K562 treated with DMSO at 1 percent for 12 hours (cell line): ENCODE measurements around the gene TUBGCP6. TPM values are rescaled to one million over a fixed set of nuclear protein-coding genes. Genes with fewer than 3 reads are reported as not detected.

Experiments
- total RNA-seq: library from RNA; unstranded; fragments of 300-600 nt; gene quantifications from 2 replicates; pipeline ENCODE4 v1.2.3, GENCODE V29; 2022; ENCODE audit not compliant: insufficient read depth

The TUBGCP6 gene, protein sequence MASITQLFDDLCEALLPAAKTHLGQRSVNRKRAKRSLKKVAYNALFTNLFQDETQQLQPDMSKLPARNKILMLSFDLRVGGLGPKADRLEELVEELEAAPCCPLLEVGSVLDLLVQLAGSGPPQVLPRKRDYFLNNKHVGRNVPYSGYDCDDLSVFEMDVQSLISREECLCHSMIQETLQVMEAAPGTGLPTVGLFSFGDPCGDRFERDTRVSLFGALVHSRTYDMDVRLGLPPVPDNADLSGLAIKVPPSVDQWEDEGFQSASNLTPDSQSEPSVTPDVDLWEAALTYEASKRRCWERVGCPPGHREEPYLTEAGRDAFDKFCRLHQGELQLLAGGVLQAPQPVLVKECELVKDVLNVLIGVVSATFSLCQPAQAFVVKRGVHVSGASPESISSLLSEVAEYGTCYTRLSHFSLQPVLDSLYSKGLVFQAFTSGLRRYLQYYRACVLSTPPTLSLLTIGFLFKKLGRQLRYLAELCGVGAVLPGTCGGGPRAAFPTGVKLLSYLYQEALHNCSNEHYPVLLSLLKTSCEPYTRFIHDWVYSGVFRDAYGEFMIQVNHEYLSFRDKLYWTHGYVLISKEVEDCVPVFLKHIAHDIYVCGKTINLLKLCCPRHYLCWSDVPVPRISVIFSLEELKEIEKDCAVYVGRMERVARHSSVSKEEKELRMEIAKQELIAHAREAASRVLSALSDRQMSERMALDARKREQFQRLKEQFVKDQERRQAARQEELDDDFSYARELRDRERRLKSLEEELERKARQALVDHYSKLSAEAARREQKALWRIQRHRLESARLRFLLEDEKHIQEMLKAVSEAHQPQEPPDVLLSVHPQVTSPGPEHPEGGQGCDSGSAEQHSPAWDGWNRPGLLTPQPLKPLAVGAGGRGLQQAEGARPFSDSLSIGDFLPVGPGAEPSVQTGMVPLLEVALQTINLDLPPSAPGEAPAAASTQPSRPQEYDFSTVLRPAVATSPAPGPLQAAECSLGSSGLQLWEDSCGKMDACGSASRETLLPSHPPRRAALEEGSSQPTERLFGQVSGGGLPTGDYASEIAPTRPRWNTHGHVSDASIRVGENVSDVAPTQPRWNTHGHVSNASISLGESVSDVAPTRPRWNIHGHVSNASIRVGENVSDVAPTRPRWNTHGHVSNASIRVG (N-terminal part only)
- 10.2 and 28.1 TPM in 2 replicates for total RNA-seq

DNA sequence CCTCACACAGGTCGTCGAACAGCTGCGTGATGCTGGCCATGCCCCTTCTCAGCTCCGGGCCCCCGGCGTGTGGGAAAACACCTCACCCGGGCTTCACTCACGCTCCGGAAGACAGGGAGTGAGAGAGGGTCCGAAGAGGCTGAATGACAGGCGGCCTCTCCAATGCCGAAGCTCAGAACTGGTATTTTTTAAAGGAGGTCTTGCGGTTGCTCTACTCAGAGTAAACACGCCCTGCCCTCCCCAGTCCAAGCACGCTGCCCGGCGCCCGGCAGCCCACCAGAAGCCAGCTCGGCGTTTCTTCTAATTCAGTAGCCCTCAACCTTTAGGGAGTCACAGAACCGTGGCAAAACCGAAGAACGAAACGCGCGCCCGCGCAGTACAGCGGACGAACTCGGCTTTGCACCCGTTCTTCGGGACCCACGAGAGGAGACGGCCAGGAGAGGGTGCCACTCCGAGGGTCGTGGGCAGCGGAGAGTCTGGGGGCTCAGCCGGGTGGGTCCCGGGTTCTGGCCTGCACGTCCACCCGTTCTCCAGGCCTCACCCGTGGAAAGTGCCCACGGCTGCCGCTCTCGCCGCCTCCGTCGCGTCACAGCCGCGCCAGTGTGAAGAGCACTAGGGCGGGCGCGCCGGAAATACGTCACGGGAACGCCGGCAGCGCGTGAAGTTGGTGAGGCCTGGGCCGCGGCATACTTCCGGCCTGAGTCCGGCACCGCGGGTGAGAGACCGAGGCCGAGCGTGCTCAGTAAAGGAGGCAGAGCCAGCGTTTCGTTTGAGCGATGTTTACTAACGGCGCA is at the start of gene TUBGCP6:
TUBGCP6 (minus strand) TSS at position 604 of the 794 bp plus-strand sequence; CDS start at position 40, 564 bp downstream.

DNA sequence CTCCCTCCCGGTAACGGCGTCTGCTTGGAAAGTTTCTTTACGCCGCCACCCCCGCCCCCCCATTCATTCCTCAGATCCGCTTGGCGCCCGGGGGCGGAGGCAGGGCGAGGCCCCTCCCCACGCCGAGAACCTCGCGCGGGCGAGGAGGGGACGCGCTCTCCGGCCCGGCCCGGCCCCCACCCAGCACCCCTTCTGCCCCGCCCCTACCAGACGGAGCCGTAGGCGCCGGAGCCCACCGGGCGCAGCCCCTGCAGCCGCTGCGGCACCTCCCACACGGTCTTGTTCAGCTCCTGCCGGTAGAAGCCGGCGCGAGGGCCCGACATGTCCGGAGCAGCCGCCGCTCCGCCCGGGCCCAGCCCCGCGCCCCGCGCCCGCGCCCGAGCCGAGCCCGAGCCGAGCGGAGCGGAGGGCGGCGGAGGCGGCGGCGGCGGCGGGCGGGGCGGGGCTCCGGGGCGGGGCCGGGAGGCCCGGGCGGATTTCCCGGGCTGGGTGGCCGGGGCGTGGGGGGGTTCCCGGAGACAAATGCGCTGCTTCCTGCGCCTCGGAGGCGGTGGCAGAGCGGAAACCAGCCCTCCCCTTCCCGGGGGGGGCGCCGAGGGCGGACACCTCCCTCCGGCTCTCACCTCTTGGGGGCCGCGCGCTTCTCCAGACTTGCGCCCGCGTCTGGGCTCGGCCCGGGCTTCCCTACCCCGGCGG is 25.3 kb upstream of the TUBGCP6 start, which contains the start of gene MAPK11:
MAPK11 (minus strand) TSS at position 411 of the 696 bp plus-strand sequence; CDS start at position 323, 88 bp downstream.

DNA sequence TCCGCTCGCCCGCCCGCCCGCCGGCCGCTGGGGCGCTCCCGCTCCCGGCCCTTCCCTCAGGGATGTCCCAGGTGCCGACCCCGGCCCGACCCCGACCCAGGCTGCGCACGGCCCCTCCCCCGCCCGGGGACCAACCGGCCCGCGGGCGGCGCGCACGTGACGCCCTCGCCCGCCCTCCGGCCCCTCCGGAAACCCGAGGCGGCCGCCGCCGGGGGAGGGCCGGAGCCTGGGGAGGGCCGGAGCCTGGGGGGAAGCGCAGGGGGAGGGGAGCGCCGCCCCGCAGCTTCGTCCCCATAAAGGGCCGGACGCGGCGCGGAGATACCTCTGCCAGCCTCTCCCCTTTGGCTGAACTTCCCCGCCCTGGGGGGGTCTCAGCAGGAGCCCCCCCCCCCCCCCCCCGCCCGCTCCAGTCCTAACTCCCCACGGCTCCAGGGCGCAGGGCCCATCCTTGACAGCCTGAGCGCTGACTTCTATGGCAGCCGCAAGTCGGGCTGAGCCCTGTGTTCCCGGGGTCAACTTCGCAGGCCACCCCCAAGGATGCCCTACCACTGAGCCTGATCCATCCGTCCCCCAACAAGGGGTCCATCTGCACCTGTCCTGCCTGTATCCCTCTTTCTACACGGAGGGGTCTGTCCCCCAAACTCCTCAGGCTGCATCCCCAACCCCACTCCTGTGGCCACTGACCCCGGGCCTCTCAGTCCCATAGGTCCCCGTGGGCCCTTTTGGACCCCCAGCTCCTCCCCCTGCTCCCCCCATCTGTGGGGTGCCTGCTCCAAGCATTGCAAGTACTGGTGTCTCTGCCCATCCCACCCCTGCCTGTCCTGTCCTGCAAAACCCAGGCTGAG is 17.0 kb upstream of the TUBGCP6 start, which contains the start of gene MAPK12:
MAPK12 (minus strand) TSS at position 69 of the 845 bp plus-strand sequence. CDS start 174 bp downstream, outside the sequence.

DNA sequence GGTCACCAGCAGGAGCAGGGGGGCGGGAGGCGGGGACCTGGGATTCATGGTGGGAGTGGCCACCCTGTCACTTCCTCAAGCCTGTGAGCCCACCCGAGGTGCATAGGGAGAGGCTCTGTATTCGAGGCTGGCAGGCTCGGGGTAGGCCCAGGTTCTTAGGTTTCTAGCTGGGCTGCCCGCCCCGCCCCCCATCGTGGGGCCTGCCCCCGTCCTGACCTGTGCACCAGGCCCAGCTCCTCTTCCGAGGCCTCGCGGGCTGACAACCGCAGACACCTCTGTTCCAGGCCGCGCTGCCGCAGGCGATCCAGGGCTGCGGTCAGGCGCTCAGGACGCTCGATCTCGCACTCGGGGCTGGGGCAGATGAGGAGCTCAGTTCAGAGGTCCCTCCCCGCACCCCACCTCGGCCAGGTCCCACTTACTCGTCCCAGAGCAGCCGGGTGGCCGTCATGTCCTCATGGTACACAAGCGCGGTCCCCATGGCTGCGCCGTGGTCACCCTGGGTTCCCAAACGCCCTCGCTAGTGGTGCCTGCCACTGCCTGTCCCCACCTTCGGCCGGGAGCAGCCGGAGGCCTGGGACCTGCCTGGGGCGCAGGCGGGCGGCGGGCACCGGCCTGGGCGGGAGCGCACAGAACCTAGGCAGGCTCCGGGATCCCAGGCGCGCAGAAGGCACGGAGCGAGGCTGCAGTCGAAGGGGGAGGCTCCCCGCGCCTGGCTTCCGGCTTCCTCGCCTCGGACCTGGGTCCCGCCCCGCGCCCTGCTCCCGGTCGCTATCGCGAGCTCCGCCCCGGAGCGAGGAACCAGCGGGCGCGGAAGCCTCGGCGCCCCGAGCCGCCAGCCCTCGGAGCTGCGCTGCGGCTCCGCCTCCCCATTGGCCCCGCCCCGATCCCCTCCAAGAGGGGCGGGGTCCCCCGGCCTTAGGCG is 6.0 kb upstream of the TUBGCP6 start, which contains the start of gene HDAC10:
HDAC10 (minus strand) TSS at position 711 of the 922 bp plus-strand sequence; CDS start at position 478, 233 bp downstream.

DNA sequence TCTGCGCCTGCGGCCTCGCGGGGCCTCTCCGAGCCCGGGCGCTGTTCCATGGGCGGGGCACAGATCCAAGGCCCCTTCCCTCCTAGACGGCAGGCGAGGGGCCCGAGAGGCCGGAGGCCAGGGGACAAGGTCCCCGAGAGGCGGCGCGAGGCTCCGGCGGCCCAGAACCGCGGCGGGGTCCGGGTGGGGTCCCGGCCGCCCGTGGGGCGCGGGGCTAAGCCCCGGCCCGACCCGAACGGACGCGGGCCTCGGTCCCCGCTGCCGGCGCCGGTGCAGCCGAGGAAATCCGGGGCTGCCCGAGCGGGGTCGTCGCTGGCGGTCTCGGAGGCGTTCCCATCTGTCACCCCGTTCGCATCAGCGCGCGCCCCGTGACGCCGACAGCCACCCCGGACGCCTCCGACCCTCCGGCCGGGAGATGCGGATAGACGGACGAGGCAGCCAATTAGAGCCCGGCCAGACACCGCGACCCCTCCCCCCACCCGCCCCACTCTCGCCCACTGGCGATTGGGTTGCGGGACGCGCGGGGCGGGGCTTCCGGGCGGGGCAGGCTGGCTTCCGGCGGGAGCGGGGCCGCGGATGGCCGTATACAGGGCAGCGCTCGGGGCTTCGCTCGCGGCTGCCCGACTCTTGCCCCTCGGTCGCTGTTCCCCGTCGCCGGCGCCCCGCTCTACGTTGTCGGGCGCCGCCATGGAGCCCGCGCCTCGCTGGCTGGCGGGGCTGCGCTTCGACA is 44.2 kb downstream of the TUBGCP6 start, which contains the start of gene SELENOO:
SELENOO (plus strand) TSS at position 551 of the 730 bp plus-strand sequence; CDS start at position 577, 26 bp downstream.

DNA sequence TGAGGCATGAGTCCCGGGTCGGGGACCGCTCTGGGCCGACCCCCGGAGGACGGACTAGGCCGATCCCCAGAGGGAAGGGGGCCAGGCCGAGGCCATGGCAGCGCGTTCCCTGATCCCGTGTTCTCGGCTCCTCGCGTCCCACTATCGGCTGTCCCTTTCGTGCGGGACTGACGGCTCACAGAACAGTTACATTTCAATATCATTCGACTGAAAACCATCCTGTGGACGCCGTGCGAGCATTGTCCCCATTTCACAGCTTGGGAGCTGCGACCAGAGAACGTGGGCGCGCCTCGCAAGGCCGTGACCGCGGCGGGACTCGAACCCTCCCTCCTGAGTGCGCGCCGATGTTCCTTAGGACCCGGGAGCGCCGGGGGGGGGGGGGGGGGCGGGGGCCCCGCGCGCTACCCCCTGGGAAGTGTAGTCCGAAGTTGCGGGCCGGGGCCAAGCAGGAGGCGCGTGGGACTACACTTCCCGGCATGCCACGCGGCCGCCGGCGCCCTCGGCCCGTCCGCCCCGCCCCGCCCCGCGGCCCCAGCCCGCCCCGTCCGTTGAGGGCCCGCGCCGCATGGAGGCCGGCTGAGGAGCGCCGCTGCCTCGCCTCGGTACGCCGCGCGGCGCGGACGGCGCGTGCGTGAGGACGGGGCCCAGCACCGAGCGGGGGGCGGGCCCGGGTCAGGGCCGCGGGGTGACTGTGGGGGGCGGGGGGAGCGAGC is 59.3 kb downstream of the TUBGCP6 start, which contains the start of gene TRABD:
TRABD (plus strand) TSS at position 539 of the 713 bp plus-strand sequence. CDS start 7,148 bp downstream, outside the sequence.

DNA sequence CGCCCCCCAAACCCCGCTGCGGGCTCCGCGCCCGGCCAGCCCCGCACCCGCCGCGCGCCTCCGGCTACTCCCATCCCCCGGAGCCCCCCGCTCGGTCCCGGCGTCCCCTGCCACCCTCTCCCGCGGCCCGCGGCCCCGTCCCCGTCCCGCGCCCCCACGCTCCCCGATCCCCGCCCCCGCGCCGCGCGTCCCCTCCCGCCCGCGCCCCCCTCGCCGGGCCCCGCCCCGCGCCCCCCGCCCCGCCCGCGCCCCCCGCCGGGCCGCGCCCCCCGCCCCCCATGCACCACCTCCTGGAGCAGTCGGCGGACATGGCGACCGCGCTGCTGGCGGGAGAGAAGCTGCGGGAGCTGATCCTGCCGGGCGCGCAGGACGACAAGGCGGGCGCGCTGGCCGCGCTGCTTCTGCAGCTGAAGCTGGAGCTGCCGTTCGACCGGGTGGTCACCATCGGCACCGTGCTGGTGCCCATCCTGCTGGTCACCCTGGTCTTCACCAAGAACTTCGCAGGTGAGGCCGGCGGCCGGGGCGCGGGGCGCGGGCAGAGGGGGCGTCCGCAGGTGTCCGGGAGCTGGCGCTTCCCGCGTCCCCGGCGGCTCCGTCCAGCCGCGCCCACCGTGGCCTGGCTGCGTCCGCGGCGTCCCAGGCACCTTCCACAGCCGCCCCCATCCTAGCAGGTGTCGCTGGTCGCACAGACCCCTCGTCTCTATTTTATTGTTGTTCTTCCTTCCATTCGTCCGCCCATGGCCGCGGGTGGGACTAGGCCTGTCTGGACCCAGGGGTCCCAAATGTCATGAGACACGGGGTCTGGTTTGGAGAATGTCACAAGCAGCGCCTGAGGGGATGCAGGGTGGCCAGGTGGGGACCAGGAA is 74.1 kb downstream of the TUBGCP6 start, which contains the start of gene PANX2:
PANX2 (plus strand) TSS at position 279 of the 866 bp plus-strand sequence; CDS start at position 279, 0 bp downstream.

Other genes with a start within 250 kb of the TUBGCP6 start
- 0.16 TPM in 1 of 2 replicates, not detected in the other for gene IL17REL, start 232.3 kb downstream of the TUBGCP6 start, total RNA-seq
- gene TTLL8, start 186.7 kb downstream of the TUBGCP6 start, total RNA-seq: not detected in 2 replicates
- 0.69 and 0.74 TPM in 2 replicates for gene MLC1, start 159.6 kb downstream of the TUBGCP6 start, total RNA-seq
- gene MOV10L1, start 155.0 kb downstream of the TUBGCP6 start, total RNA-seq: 1.1 TPM in 1 of 2 replicates, not detected in the other
- gene PANX2, start 74.3 kb downstream of the TUBGCP6 start, total RNA-seq: 22.8 and 30.2 TPM in 2 replicates
- 47.8 and 54.8 TPM in 2 replicates for gene TRABD, start 59.1 kb downstream of the TUBGCP6 start, total RNA-seq
- 31.2 and 31.8 TPM in 2 replicates for gene SELENOO, start 44.0 kb downstream of the TUBGCP6 start, total RNA-seq
- gene HDAC10, start 6.2 kb upstream of the TUBGCP6 start, total RNA-seq: 20.5 and 35.8 TPM in 2 replicates
- 18.9 and 24.6 TPM in 2 replicates for gene MAPK12, start 16.7 kb upstream of the TUBGCP6 start, total RNA-seq
- gene MAPK11, start 25.4 kb upstream of the TUBGCP6 start, total RNA-seq: 3.8 and 5.0 TPM in 2 replicates
- gene PLXNB2, start 62.6 kb upstream of the TUBGCP6 start, total RNA-seq: 18.4 and 33.9 TPM in 2 replicates
- 1.6 and 2.8 TPM in 2 replicates for gene DENND6B, start 82.0 kb upstream of the TUBGCP6 start, total RNA-seq
- 41.2 and 53.8 TPM in 2 replicates for gene PPP6R2, start 98.3 kb upstream of the TUBGCP6 start, total RNA-seq
- gene SBF1, start 230.0 kb upstream of the TUBGCP6 start, total RNA-seq: 39.8 and 53.2 TPM in 2 replicates
- 5.9 and 9.7 TPM in 2 replicates for gene ADM2, start 236.5 kb upstream of the TUBGCP6 start, total RNA-seq
- gene MIOX, start 241.8 kb upstream of the TUBGCP6 start, total RNA-seq: not detected in 2 replicates